HG03159 (cell line): Measurements from ENCODE around the gene ARMS2.

ENCODE experiments used
- ATAC-seq: cut with Tn5 transposase; IDR thresholded peaks from one replicate; pipeline ENCODE4 v1.9.1; 2021; ENCODE audit warnings: mild to moderate bottlenecking, moderate library complexity; ENCODE audit not compliant: unreplicated experiment

Gene ARMS2, protein sequence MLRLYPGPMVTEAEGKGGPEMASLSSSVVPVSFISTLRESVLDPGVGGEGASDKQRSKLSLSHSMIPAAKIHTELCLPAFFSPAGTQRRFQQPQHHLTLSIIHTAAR

GRCh38 chr10:122454603-122455080, at the start of gene ARMS2:
ARMS2 (plus strand) TSS chr10:122454653; CDS start chr10:122454728, 75 bp downstream.
- ATAC-seq, result no peak

DNA sequence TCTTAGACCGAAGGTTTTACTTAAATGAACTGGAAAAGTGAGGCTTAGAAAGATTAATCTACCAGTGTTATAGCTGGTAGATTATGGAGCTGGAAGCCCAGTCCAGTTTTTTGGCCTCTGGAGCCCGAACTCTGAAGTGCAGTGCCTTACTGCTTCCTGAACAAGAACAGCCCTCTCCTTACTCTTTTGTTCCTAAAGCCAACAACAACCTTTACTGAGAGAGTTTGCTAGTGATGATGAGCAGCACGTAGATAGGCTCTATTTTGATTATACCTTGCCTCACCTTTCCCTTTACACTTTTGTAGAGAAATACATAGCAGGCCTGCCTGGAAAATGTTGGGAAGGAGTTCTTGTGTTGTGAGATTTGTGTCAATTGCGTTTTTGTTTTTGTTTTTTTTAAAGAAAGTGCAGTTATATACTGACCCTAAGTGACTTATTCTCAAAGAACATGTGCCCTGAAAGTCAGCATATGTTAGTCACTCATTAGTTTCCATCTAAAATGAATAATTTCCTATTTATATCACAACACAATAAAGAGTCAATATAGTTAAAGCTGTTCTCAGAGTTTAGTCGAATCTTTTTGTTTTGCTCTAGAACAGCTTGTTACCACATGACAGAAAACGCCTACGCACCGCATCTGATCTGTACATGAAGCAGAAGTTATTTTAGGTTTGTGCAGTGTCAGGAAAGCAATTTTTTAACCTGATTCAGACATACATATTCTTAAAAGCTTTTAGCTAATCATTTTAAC, 46.9 kb upstream of the ARMS2 start:
- ATAC-seq, result no peak

DNA sequence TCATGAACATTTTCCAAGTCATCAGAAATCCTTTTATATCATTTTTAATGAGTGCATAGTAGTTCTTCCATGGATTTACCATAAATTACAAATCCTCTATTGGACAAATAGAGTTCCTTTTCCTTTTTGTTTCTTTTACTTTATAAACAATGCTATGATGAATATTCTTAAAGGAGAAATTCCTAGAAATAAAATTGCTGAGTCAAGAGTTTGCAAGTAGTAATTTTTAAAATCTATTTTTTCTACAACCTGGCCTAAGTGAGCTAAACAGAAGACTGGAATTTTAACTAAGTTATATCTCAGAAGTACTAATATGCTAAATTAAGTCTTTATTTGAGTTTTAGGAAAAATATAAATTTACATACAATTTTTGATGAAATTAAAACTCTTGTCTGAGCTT, 41.1 kb upstream of the ARMS2 start:
- ATAC-seq, result no peak

DNA sequence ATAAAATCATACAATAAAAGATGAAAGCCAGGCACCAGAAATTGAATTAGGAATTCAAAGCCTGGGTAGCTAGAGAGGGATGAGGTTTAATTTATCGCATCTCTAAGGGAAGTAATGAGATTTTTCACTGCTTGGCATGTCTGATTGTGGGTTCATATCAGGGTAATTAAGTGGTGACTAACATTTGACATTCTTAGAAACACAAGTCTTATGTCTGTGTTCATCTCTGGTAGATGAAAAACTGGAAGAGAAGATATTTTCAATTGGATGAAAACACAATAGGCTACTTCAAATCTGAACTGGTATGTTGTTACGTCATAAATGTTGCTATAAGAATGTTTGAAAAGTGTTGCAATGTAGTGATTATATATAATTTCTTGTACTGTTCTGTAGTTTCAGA, 36.8 kb upstream of the ARMS2 start:
- no peak for ATAC-seq

GRCh38 chr10:122419016-122419415, 35.4 kb upstream of the ARMS2 start:
- no peak for ATAC-seq

- no peak for ATAC-seq
These were observed 34.4 kb upstream of the ARMS2 start for GRCh38 chr10:122419876-122420623.

GRCh38 chr10:122420624-122421007, 33.8 kb upstream of the ARMS2 start:
- ATAC-seq, result no peak

GRCh38 chr10:122421054-122421625, 33.3 kb upstream of the ARMS2 start:
- no peak for ATAC-seq

GRCh38 chr10:122421742-122422141, 32.7 kb upstream of the ARMS2 start:
- no peak for ATAC-seq

- ATAC-seq, result no peak
These were observed 32.0 kb upstream of the ARMS2 start for GRCh38 chr10:122422266-122422989.

GRCh38 chr10:122424059-122424458, 30.4 kb upstream of the ARMS2 start:
- ATAC-seq, result no peak

- ATAC-seq, result no peak
These were observed 27.6 kb upstream of the ARMS2 start for GRCh38 chr10:122426829-122427228.

GRCh38 chr10:122427280-122427679, 27.2 kb upstream of the ARMS2 start:
- no peak for ATAC-seq

- no peak for ATAC-seq
These were observed 19.1 kb upstream of the ARMS2 start for GRCh38 chr10:122435212-122435827.

- ATAC-seq, result no peak
These were observed 12.5 kb upstream of the ARMS2 start for GRCh38 chr10:122441961-122442360.

GRCh38 chr10:122445469-122445868, 9.0 kb upstream of the ARMS2 start:
- no peak for ATAC-seq

- ATAC-seq, result no peak
These were observed 8.5 kb upstream of the ARMS2 start for GRCh38 chr10:122445904-122446303.

GRCh38 chr10:122446668-122447423, 7.6 kb upstream of the ARMS2 start:
- ATAC-seq, result no peak

DNA sequence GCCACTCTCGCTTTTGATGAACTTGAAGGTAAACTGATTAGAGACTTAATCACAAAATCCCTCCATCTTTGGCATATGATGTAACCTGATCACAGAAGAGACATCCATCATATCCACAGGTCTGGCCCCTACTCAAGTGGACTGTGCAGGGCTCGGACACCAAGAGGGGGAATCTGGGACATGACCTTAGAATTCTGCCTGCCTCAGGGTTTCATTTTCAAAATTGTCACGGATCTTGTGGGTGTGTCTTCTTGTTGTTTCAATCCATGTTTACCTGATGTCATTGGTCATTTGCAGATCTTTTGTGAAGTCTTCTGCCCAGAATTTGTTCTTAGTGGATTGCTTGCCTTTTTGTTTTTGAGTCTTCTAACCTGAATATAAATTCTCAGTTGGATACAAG, 5.9 kb upstream of the ARMS2 start:
- no peak for ATAC-seq

DNA sequence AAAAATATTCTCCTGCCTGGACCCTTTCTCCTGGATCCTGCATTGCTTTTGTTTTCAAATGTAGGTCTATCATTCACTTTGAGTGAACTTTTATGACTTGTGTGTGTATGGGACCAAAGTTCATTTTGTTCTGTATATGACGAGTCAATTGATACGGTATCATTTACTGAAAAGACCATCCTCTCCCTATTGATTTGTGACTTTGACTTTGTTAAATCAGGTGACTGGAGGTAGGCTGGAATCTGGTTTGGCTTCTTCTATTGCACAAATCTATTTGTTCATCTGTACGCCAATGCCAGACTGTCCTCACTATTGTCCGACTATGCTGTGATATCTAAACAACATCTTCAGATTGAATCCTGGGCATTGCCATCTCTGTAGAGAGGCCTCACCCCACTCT, 5.3 kb upstream of the ARMS2 start:
- ATAC-seq, result no peak
